Activated T-cell treated with anti-CD3 and anti-CD28 coated beads for 24 hours (primary cell): ENCODE results near the gene GFOD1.
A peak's percentile ranks its signal among the peaks of the same experiment; 100 is the strongest.
"Not testable (repeated sequence)": the region's sequence is repeated elsewhere in the genome, so short reads cannot be mapped to it uniquely, and the experiment has no call there.

ENCODE experiments used
- DNase-seq: peaks from one replicate; pipeline ENCODE4 v3.0.0-alpha.2; 2020; ENCODE audit warnings: low read depth

GFOD1 gene

DNA sequence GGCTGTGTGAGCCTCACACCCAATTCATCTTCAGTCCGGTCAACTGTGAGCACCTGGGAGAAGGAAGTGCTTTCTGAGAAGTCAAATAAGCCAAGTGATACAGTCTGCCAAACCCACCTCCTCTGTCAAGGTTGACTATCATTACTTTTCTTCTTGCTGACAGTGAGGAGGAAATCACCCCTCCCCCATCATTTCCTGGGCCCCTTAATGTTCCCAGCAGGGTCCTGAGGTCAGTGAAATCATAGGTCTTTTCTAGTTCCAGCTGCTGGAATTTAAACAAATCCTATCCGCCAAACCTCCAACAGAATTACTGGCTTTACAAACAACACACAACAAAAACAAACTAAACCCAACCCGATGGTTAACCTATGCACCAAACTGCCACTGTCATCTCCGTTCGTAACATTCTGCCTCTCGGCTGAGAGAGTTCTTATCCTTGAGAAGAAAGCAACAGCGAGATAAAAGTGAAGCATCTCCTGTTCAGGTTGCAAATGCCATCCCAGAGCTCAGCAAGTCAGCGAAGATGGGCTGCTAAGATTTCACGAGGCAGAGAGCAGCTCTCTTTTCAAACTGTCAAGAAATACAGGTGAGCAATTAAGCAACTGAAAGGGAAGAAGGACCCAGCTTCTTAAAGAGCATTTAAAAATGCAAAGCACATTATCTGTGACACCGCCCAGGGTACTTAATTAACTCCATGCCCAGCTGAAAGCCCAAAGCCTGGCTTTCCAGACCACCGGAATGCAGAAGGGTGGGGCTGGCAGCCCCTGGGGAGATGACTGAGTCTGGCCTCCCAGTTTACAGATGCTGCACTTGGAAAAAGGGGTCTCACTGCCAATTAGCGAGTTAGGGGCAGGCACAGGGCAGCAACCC lies 24.7 kb downstream of the GFOD1 start:
- DNase-seq: no peak

DNA sequence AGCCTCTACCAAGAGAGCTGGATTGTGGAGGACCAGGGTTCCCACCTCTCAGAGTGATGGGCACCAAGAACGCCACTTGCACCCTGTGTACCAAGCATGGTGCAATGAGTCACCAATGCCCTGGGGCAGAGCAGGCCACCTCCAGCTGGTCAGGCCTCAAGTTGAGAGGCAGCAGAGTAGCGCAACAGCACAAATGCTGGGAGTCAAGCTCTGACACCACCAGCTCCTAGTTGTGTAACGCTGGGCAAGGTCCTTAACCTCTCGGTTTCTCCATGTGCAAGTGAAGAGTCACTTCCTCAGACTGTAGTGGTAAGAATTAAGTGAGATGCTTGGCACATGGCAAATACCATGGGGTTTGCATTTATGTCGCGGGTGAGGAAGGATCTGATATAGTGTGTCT lies 25.6 kb downstream of the GFOD1 start:
- DNase-seq: no peak

DNA sequence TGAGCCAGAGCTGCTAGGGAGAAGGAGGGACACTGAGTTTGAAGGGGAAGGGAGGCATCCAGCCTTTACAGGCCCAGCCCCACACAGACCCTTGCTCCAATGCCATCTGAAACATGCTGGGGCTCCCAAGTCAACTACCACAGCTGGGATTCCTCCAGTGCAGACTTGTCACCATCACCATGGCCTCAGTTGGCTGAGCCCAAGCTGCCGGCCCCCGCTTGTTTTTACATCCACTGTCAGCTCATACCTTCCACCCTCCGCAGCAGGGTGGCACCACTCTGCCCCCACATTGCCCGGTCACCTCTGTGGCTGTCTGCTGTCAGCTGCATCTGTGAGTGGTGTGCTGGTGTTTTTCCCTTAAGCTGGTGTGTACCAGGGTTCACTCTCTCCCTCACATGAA lies 26.1 kb downstream of the GFOD1 start:
- no peak for DNase-seq

DNA sequence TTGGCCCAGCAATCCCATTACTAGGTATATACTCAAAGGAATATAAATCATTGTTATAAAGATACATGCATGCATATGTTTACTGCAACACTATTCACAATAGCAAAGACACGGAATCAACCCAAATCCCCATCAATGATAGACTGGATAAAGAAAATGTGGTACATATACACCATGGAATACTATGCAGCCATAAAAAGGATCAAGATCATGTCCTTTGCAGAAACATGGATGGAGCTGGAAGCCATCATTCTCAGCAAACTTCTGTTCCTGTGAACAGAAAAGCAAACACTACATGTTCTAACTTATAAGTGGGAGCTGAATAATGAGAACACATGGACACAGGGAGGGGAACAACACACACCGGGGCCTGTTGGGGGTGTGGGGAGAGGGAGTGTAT lies 27.1 kb downstream of the GFOD1 start:
- not testable (repeated sequence) for DNase-seq

DNA sequence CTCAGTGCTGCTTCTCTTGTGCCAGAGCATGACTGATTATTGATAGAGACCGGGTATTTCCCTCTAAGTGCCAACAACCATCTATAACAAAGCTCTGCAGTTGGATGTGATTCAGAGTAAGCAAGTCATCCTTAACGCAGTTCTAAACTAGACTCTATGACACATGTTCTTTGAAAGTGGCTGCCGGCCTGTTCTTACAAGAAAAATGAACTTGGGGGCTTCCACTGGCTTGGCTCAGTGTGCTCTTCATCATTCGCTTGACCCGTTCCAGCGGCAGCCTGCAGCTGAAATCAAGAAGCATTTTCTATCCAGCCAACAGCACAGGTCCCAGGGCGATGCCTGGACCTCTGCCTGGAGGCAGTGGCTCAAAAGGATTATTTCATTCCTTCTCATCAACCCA lies 29.8 kb downstream of the GFOD1 start:
- no peak for DNase-seq

DNA sequence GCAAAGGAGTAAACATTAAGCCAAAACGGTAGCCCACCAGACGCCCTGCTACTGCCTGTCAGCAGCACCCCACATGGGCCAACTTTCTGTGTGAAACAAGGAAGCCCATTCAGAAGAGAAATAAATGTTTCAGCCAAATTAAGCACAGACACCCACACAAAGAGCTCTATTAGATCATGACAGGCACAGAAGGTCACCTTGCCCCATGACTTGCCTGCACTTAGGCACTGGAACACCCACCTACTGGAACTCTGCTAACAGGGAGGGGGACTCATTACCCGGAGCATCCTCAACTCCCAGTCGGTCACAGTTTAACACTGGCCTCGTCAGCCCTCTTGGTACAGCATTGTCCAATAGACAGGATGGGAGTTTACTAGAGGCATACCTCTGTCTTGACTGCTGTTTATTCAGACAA lies 31.8 kb downstream of the GFOD1 start:
- no peak for DNase-seq

DNA sequence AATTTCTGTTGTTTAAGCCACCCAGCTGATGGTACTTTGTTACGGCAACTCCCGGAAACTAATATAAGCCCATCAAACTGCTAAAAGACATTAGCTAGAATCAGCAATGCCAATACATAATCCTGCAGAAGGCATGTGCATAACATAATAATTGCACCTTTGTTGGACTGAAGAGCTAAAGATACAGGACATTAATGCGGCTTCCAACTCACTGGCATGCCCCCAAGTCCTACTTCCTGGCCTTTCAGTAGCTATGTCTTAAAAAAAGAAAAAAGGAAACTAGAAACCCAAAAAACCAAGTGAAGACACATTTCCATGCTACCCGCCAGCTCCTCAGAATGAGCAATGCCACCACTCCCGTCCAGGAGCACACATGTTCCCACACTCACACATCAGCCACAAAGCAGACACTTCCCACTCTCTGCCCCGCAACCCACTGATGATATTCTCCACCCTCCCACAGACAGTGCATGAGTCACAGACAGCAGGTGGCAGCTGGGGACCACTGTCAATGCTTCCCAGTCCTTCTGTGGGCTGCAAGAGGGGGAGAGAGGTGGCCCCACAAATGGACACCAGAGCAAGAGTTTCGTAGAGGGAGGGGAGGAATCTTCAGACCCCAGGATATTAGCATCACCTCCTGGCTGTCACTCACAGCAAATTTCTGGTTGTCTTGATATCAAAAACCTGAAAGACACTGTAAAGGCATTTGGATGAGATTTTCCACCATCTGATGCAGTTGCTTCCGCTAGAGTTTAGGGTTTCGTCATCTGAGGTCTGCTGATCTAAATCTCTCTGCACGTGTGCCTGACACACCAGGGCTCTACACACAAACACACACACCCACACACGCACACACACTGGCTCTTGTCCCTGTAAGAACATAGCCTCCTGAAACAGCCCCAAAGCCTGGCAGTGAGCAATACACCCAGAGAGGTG lies 32.8 kb downstream of the GFOD1 start:
- DNase-seq: peak; percentile 79

DNA sequence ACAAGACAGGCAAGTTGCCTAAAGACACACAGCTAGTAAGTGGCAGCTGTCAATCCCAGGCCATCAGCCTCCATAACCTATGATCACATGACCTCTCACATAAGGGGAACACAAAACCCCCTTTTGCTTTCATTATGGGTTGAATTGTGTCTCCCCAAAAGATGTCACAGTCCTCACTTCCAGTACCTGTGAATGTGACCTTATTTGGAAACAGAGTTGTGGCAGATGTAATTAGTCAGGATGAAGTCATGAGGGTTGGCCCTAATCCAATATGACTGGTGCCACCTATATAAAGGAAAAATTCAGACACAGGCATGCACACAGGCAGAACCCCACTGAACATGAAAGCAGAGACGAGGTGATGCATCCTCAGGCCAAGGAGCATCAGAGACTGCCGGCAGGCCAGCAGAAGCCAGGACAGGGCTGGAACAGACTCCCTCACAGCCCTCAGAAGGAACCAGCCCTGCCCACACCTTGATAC lies 33.6 kb downstream of the GFOD1 start:
- peak; percentile 55 for DNase-seq

DNA sequence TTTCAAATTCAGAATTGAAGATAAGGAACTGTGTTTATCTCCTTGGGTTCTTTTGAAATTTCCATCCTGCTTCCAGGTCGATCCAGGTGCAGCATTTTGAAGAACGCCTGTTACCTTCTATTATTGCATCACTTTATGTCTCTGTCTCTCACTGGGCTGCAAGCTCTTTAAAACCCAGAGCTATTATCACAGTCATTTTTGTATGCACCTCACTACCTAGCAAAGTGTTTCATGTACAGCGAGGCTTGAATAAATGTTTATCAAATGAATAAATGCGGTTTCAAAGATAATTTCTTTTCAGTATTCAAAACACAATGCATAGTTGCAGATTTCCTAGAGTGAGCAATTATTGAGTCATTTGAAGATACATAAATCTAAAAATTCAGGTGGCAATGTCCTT lies 34.2 kb downstream of the GFOD1 start:
- DNase-seq: no peak

DNA sequence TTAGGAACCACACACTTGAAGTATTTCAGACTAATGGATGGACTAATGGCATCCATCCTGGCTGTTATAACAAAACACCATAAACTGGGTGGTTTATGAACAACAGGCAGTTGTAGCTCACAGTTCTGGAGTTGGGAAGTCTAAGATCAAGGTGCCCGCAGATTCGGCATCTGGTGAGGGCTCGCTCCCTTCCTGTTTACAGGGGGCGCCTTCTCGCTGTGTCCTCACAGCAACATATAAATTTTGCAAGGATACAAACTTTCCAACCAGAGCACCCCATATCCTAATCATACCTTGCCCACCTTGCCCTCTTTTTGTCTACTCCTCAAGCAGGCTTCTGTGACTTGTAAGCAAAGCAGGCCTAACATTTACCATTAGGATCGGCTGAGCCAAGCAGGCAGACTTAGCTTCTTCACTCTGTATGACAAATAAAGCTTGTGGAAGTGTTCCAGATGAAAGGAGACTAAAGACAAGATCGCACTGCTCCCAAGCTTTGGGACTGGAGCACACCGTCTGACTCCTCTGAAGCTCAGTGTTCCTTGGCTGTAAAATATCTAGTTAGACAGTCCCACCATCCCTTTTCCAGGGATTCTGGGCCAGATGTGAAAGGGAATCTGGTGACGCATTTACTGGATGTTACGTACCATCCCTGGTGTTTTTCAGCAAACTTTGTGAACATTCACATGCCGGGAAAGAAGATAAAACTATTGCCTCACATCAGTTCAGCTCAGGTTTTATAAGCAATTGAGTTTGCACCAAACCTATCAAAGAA lies 34.9 kb downstream of the GFOD1 start:
- DNase-seq: no peak

DNA sequence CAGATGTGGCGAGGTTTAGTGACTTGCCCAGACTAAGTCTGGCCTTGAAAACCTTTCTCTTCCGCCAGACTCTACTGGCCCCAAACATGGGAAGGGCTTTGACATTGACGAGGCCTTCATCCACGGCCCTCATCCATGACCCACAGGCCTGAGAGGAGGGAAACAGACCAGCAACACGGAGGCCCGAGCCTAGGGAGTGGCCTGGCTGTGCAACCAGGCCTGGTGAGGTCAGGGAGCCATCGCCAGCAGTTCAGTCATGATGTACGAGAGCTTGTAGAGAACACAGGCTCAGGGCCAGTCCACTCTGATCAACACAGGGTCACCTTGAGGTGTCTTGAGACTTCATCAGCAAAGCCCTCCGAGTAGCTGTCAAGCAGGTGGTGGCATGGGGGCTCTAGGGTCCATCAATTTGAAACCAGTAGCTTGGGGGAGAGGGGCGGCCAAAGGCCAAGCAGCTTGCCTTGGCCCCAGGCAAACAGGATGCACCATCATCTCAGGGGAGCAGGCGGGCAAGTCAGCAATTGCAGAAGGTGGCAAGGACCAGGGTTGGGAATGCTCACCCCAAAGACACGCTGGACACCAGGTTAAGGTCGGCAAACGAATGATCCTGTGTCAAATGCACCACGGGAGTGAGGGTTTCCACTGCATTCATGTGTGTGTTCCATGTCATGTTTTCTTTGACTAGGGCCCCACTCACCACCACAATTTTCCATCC lies 36.1 kb downstream of the GFOD1 start:
- no peak for DNase-seq

DNA sequence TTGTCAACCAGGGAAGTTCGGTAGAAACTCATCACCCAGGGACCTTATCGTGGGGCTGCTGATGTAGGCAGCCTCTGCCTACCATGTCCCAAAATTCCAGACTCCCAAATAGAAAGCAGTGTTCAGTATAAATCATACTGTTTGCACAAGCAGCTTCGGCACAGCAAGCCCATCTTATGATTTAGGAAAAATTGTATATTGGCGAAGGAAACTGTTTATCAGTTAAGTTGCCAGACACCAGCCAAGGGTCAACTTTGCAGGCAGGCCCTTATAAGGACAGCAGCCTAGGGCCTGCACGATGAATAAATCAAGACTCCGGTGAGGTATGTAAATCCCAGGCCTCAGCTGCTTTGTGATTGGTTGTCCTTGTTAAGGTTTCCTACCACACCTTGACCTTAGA lies 36.8 kb downstream of the GFOD1 start:
- no peak for DNase-seq

DNA sequence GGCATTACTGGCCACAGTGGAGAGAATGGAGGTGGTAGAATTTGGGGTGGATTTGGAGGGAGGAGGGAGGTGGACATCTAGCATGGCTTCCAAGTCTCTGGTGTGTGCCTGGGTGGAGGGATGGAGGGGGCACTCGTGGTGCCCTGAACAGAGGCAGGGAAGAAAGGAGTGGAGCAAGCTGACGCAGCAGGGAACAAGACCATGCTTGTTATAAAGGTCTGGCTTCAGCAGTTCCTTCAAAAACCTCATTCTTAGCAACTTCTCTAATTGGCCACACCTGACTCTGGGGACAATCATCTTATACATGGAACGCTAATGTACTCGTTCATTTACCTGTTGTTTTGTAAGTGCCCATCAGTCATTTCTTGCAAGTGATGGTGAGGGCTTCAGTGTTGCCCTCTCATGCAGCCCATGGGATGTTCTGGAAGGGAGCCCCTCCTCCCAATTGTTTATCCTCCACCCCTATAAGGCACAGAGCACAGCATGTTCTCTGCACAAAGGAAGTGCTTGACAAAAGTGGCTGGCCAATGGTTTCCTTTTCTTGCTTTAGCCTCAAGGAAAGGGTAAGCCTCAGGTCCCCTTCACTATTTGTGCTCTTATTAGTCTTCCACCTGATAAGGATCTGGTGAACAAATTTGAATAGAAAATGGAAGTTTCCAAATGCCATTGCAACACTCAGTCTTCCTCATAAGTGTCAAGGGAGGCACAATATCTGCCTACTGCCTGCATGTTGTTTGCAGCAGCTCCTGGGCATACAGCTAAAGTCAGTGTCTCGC lies 39.3 kb downstream of the GFOD1 start:
- no peak for DNase-seq

DNA sequence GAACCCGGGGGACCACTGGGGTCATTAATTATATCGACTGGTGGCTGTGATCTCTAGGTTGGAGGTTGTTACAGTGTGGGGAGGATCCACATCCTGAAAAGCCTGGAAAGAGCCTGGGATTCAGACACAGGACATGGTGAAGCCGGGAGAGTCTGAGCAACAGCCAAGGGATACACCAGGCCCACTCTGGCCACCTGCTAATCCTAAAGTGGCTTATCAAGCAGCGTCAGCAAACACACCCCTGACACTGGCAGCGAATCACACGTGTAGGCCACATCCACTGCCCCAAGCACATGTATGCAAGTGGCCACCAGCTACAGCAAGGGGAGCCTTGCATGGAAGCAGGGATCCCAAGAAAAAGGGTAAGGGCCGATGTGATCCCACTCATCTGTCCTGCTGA lies 41.0 kb downstream of the GFOD1 start:
- no peak for DNase-seq

DNA sequence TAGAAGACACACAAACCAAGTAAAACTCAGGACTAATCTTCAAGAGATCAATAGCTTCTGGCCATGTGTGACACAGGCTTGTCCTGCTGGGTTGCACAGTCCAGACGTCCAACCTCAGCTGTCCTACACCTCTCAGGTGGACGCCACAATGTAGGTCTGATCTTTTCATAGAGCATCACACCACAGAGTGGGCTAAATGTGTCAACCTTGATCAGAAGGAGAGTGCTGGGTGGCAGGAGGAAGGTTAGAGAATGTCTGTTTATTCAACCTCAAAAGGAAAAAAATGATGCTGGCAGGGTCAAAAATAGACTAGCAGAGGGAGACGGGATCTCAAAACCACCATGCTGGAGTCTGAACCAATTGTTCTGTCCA lies 41.7 kb downstream of the GFOD1 start:
- DNase-seq: no peak

DNA sequence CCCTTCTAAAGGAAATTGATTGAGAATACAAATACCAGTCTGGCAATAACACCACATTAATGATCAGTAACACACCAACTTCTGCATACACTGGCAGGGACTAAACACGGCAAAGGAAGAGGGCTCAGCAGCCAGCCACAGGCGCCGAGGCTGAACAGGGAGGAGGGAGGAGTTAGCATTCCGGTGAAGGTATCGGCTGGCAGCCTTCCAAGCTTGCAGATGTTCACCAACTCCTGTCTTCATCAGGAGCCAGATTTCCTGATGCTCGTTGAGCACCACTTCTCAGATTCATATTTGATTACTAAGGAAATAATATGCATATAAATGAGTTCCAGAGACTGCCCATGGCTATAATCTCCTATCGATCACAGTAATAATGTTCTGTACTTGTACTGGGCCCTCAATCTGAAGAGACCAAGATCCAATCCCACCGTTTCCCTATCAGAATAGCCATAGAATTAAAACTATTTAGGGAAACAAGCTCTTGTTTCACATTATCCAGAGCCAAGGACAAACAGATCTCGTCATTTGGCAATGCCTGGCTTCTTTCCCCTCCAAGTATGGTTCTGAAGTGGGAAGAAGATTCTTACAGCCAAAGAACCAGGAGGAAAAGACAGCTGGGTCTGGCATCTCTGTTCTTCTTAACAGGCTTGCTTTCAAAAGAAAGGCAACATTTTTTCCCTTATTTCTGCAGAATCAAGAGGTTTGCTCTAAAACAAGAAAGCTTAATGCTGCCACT lies 42.2 kb downstream of the GFOD1 start:
- no peak for DNase-seq

DNA sequence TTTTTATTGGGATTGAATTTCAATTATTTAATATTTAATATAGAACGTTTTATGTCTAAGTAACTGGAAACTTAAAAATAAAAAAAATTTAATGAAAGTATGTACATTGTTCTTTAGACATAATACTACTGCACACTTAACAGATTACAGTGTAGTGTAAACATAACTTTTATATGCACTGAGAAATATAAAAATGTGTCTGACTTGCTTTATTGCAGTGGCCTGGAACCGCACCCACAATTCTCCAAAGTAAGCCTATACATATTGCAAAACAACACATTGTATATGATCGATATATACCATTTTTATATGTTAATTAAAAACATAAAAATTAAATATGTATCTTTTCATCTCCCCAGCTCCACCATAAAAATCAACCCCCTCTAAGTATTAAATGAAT lies 42.8 kb downstream of the GFOD1 start:
- DNase-seq: no peak

DNA sequence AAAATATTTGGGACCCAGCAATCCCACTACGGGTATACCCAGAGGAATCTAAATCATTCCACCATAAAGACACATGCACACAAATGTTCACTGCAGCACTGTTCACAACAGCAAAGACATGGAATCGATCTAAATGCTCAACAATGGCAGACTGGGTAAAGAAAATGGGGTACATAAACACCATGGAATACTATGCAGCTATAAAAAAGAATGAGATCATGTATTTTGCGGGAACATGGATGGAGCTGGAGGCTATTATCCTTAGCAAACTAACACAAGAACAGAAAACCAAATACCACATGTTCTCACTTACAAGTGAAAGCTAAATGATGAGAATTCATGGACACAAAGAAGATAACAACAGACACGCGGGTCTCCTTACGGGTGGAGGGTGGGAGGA lies 43.4 kb downstream of the GFOD1 start:
- DNase-seq: not testable (repeated sequence)

DNA sequence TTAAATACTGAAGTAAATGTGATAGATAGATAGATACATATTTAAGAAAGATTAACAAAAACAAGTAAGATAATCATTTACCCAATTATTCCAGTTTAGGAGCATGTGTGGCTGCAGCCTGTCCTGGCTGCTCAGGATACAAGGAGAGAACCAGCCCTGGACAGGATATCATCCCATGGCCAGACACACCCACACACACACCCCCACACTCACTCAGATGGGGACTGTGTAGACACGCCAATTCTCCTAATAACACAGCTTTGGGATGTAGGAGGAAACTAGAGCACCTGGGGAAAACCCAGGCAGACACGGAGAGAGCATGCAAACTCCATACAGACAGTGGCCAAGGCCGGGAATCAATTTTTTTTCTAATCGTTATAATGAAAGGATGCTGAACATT lies 45.6 kb downstream of the GFOD1 start:
- DNase-seq: no peak

DNA sequence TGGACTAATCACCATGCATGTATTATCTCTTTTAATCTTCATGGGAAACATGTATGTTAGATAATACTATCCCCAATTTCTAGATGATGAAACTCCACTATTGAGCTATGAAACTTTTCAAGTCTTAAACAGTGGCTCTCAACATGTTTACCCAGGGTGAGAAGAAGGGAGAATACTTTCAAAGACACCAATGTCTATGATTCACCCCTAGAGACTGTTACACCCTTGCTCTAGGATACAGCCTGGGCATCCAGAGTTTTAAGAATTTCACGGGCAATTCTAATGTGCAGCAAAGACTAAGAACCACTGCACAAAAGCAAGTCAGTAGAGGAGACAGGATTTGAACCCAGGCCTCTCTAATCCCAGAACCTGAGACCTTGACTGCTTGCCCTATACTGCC lies 47.8 kb downstream of the GFOD1 start:
- no peak for DNase-seq
